ENCODE results near the gene PAPPA.

DNA sequence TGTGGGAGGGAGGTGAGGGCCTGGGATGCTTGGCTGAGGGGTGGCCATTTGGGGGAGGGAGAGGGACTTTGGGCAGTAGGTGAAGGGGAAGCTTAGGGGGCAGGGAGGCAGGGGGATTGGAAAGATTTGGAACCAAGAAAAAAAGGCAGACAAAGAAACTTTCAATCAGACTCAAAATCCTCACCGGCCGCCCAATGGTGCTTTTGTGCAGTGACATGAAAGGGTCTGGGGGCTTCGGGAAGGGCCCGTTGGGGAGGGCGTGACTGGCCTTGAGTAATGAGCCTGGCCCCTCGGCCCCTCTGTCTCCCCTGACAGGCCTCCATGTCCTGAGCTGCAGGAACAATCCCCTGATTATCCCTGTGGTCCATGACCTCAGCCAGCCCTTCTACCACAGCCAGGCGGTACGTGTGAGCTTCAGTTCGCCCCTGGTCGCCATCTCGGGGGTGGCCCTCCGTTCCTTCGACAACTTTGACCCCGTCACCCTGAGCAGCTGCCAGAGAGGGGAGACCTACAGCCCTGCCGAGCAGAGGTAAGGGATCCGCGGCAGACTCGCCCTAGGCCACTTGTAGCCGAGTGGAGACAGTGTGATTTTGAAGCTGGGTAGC, 181.1 kb downstream of the PAPPA start:
- TF ChIP-seq POLR2A (IDR thresholded peaks at IDR 0.05) = no peak
- TF ChIP-seq, protein P1, sequence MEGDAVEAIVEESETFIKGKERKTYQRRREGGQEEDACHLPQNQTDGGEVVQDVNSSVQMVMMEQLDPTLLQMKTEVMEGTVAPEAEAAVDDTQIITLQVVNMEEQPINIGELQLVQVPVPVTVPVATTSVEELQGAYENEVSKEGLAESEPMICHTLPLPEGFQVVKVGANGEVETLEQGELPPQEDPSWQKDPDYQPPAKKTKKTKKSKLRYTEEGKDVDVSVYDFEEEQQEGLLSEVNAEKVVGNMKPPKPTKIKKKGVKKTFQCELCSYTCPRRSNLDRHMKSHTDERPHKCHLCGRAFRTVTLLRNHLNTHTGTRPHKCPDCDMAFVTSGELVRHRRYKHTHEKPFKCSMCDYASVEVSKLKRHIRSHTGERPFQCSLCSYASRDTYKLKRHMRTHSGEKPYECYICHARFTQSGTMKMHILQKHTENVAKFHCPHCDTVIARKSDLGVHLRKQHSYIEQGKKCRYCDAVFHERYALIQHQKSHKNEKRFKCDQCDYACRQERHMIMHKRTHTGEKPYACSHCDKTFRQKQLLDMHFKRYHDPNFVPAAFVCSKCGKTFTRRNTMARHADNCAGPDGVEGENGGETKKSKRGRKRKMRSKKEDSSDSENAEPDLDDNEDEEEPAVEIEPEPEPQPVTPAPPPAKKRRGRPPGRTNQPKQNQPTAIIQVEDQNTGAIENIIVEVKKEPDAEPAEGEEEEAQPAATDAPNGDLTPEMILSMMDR (IDR thresholded peaks at IDR 0.05) = no peak

Data from uterus (tissue), 2 donors.